WERI-Rb-1 (cell line): ENCODE data around the gene ZNF566.

Source experiments
- DNase-seq: peaks from one replicate; pipeline ENCODE4 v3.0.0-alpha.2; 2020
- H3K27ac ChIP-seq: fragments of 250-450 bp; sonication (Bioruptor Pico); 2 replicates; pipeline ENCODE4 v1.5.1; 2020; ENCODE audit warnings: mild to moderate bottlenecking, moderate library complexity
- H3K27me3 ChIP-seq: fragments of 250-450 bp; sonication (Bioruptor Pico); 2 replicates; pipeline ENCODE4 v1.5.1; 2021; ENCODE audit warnings: mild to moderate bottlenecking, low read depth, moderate library complexity; ENCODE audit not compliant: insufficient read depth, severe bottlenecking
- H3K36me3 ChIP-seq: fragments of 250-450 bp; sonication (Bioruptor Pico); 2 replicates; pipeline ENCODE4 v1.5.1; 2020; ENCODE audit warnings: mild to moderate bottlenecking, moderate library complexity
- H3K4me3 ChIP-seq: 2 replicates; pipeline ENCODE4 v1.5.1; 2011; ENCODE audit warnings: low read depth, mild to moderate bottlenecking, control low read depth, low read length
- H3K9me3 ChIP-seq: fragments of 250-450 bp; sonication (Bioruptor Pico); 2 replicates; pipeline ENCODE4 v1.5.1; 2021; ENCODE audit warnings: mild to moderate bottlenecking, moderate library complexity; ENCODE audit not compliant: severe bottlenecking
- CTCF ChIP-seq: IDR thresholded peaks from 2 replicates; pipeline ENCODE4 v1.5.1; 2011; ENCODE audit warnings: low read depth, mild to moderate bottlenecking, control low read depth, inconsistent platforms, low read length

Gene ZNF566

GRCh38 chr19:36417752-36418286, 71.5 kb downstream of the ZNF566 start:
- Histone ChIP-seq H3K27me3 (no peaks in the 10 kb centered on the region), H3K36me3 (peaks cover 18% of the 10 kb centered on the region), H3K9me3 (peaks cover under 1% of the 10 kb centered on the region), H3K4me3 (peak overlapping the region; percentile 86), H3K27ac (peak overlapping the region; percentile 92)
- TF ChIP-seq CTCF = no peak
- no peak for DNase-seq

GRCh38 chr19:36409841-36410240, 79.5 kb downstream of the ZNF566 start:
- no peak for DNase-seq
- Histone ChIP-seq H3K4me3 (no peak overlapping the region), H3K9me3 (no peaks in the 10 kb centered on the region), H3K27me3 (no peaks in the 10 kb centered on the region), H3K27ac (no peak overlapping the region), H3K36me3 (peaks cover 65% of the 10 kb centered on the region)
- no peak for TF ChIP-seq CTCF

DNA sequence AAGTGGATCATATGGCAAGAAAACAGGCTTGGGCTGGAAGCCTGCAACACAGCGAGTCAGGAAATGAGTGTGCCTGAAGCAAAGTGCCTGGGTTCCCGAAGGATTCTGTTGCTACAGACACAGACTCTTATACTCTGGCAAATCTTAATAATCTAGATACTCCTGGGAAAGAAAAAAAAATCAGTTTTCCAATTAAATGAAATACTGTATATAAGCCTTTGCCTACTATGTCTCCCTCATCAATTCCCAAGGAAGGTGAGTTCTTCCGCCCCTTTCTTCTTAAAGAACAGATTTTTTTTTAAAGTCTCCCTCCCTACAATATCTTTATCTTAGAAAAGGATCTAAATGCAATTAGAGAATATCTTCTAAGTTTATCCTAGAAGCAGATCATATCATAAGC, 81.3 kb downstream of the ZNF566 start:
- Histone ChIP-seq H3K36me3 (peaks cover 74% of the 10 kb centered on the region), H3K27me3 (no peaks in the 10 kb centered on the region), H3K4me3 (no peak overlapping the region), H3K27ac (no peak overlapping the region), H3K9me3 (no peaks in the 10 kb centered on the region)
- DNase-seq = no peak
- no peak for TF ChIP-seq CTCF

GRCh38 chr19:36404498-36404897, 84.9 kb downstream of the ZNF566 start:
- no peak for TF ChIP-seq CTCF
- Histone ChIP-seq H3K9me3 (no peaks in the 10 kb centered on the region), H3K36me3 (peaks cover 87% of the 10 kb centered on the region), H3K27me3 (no peaks in the 10 kb centered on the region), H3K27ac (no peak overlapping the region), H3K4me3 (no peak overlapping the region)
- no peak for DNase-seq

DNA sequence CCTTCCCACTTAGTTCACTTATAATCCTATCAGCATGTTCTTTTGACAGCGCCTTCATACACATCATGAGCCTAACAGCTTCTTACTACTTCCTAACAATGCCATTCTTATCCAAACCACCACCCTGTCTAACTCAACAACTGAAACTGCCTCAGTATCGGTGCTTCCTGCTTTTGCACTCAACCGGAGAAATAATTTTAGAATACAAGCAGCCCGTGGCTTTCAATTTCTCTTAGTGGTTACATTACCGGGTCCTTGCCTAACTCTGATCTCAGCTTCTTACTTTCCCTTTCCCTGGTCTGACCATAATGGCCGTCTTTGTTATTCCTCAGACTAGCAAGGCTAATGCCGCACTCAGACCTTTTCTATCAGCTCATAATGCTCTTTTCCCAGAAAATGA, 87.9 kb downstream of the ZNF566 start:
- H3K9me3 ChIP-seq = peaks cover 2% of the 10 kb centered on the region
- H3K4me3 ChIP-seq = no peak overlapping the region
- no peak for TF ChIP-seq CTCF
- DNase-seq = no peak
- no peaks in the 10 kb centered on the region for H3K27me3 ChIP-seq
- H3K27ac ChIP-seq = no peak overlapping the region
- peaks cover 88% of the 10 kb centered on the region for H3K36me3 ChIP-seq

GRCh38 chr19:36398571-36398970, 90.8 kb downstream of the ZNF566 start:
- no peak overlapping the region for H3K27ac ChIP-seq
- H3K36me3 ChIP-seq = peaks cover 89% of the 10 kb centered on the region
- no peak for TF ChIP-seq CTCF
- peaks cover 8% of the 10 kb centered on the region for H3K9me3 ChIP-seq
- H3K27me3 ChIP-seq = no peaks in the 10 kb centered on the region
- DNase-seq = no peak
- H3K4me3 ChIP-seq = no peak overlapping the region
